ENCODE measurements around the gene CENPA. TPM values are rescaled to one million over a fixed set of nuclear protein-coding genes. Genes with fewer than 3 reads are reported as not detected.
"Not testable (repeated sequence)": the region's sequence is repeated elsewhere in the genome, so short reads cannot be mapped to it uniquely, and the experiment has no call there.

CENPA gene
- total RNA-seq, 3 donors from 2014 or later (not counting 1 experiment from before 2014, with no cell fraction given) = 0.38 to 0.52 (median 0.50) TPM

DNA sequence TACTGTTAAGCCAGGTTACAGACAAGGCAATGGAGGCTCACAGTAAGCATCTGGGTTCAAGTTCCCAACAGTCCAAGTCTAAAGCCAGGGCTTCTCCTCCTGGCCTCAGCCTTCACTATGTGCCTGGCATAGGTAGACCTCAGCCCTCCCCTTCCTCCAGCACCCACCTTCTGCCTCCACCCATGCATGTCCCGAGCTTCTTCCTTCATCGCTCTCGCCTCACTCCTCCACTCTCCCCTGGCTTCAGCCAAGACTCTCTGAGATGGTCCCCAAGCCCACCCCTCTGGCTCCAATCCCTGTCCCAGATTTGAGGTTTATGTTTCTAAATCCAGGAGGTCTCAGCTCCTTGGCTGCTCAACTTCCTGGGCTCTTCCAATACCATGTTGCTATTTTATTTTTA lies 26.9 kb downstream of the CENPA start:
- WGBS (ENCODE audit: insufficient coverage) = 93% methylated on average over 3 of the region's 3 CpGs
- no peak overlapping the region for H3K27ac ChIP-seq (ENCODE audit: low read length)
- no peak overlapping the region for H3K27ac Mint-ChIP-seq

DNA sequence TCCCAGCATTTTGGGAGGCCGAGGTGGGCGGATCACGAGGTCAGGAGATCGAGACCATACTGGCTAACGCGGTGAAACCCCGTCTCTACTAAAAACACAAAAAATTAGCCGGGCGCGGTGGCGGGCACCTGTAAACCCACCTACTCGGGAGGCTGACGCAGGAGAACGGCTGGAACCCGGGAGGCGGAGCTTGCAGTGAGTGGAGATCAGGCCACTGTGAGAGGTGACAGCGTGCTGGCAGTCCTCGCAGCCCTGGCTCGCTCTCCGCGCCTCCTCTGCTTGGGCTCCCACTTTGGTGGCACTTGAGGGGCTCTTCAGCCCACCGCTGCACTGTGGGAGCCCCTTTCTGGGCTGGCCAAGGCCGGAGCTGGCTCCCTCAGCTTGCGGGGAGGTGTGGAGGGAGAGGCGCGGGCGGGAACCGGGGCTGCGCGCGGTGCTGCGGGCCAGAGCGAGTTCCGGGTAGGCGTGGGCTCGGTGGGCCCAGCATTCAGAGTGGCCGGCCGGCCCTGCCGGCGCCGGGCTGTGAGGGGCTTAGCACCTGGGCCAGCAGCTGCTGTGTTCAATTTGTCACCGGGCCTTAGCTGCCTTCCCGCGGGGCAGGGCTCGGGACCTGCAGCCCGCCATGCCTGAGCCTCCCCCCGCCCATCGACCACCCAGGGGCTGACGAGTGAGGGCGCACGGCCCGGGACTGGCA lies 28.4 kb downstream of the CENPA start:
- H3K4me3 ChIP-seq (ENCODE audit: low read length); H3K4me1 ChIP-seq (ENCODE audit: control insufficient read depth, insufficient read depth, low read length); H3K27ac ChIP-seq (ENCODE audit: low read length); H3K27ac Mint-ChIP-seq; H3K4me1 Mint-ChIP-seq; H3K9me3 ChIP-seq (ENCODE audit: control insufficient read depth, insufficient read depth, low read length); ATAC-seq; H3K36me3 ChIP-seq (ENCODE audit: control insufficient read depth, insufficient read depth, low read length); H3K9me3 Mint-ChIP-seq; DNase-seq; intact Hi-C loops (cut with micrococcal nuclease); H3K4me3 Mint-ChIP-seq; H3K36me3 Mint-ChIP-seq; H3K27me3 ChIP-seq (ENCODE audit: control insufficient read depth, insufficient read depth, low read length): not testable (repeated sequence)
- 95% methylated on average over 52 of the region's 52 CpGs for WGBS (ENCODE audit: insufficient coverage)
- peaks cover 19 to 24% of the 10 kb centered on the region in 2 donors for H3K27me3 Mint-ChIP-seq (ENCODE audit: low read depth in 2 of 2)

More for the DNA sequence above, 26.9 kb downstream of the CENPA start:
- no peaks in the 10 kb centered on the region for H3K27me3 ChIP-seq (ENCODE audit: control insufficient read depth, insufficient read depth, low read length)
- H3K4me3 ChIP-seq (ENCODE audit: low read length) = no peak overlapping the region
- intact Hi-C loops (cut with micrococcal nuclease) = no loop called here
- no peaks in the 10 kb centered on the region for H3K9me3 ChIP-seq (ENCODE audit: control insufficient read depth, insufficient read depth, low read length)
- Mint-ChIP-seq H3K4me1 (no peaks in the 10 kb centered on the region), H3K4me3 (no peak overlapping the region), H3K36me3 (no peaks in the 10 kb centered on the region), H3K27me3 (ENCODE audit: low read depth in 2 of 2) (peaks cover 10 to 17% of the 10 kb centered on the region in 2 donors), H3K9me3 (no peaks in the 10 kb centered on the region)
- H3K36me3 ChIP-seq (ENCODE audit: control insufficient read depth, insufficient read depth, low read length) = no peaks in the 10 kb centered on the region
- TF ChIP-seq, protein P1, sequence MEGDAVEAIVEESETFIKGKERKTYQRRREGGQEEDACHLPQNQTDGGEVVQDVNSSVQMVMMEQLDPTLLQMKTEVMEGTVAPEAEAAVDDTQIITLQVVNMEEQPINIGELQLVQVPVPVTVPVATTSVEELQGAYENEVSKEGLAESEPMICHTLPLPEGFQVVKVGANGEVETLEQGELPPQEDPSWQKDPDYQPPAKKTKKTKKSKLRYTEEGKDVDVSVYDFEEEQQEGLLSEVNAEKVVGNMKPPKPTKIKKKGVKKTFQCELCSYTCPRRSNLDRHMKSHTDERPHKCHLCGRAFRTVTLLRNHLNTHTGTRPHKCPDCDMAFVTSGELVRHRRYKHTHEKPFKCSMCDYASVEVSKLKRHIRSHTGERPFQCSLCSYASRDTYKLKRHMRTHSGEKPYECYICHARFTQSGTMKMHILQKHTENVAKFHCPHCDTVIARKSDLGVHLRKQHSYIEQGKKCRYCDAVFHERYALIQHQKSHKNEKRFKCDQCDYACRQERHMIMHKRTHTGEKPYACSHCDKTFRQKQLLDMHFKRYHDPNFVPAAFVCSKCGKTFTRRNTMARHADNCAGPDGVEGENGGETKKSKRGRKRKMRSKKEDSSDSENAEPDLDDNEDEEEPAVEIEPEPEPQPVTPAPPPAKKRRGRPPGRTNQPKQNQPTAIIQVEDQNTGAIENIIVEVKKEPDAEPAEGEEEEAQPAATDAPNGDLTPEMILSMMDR (IDR thresholded peaks at IDR 0.05) = no peak
- H3K4me1 ChIP-seq (ENCODE audit: control insufficient read depth, insufficient read depth, low read length) = no peaks in the 10 kb centered on the region
- no peak for ATAC-seq
- DNase-seq = no peak

DNA sequence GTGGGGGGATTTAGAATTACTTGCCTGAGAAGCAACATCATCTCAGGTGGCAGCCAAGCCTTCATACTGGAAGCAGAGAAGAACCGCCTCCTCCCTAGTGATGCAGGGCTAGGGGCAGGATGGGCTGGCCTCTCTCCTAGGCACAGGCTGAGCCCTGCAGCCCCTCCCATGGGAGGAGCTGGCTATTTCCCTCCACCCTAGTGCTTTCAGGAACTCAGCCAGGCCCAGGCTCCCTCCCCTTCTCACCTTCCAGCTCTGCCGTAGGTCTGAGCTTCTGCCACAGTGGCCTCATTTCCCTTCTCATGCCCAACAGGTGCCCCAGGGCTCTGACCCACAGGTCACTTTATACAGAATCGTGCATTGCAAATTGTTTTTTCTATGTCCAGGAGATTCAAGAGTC lies 31.0 kb downstream of the CENPA start:
- H3K4me3 ChIP-seq (ENCODE audit: low read length) = no peak overlapping the region
- H3K4me1 ChIP-seq (ENCODE audit: control insufficient read depth, insufficient read depth, low read length) = no peaks in the 10 kb centered on the region
- Mint-ChIP-seq H3K4me1 (no peaks in the 10 kb centered on the region), H3K27ac (no peak overlapping the region), H3K36me3 (no peaks in the 10 kb centered on the region), H3K9me3 (no peaks in the 10 kb centered on the region), H3K27me3 (ENCODE audit: low read depth in 2 of 2) (peaks cover 19 to 38% of the 10 kb centered on the region in 2 donors), H3K4me3 (no peak overlapping the region)
- no peak overlapping the region for H3K27ac ChIP-seq (ENCODE audit: low read length)
- 58% methylated on average over 3 of the region's 3 CpGs for WGBS (ENCODE audit: insufficient coverage)
- intact Hi-C loops (cut with micrococcal nuclease) = no loop called here
- H3K27me3 ChIP-seq (ENCODE audit: control insufficient read depth, insufficient read depth, low read length) = no peaks in the 10 kb centered on the region
- no peaks in the 10 kb centered on the region for H3K9me3 ChIP-seq (ENCODE audit: control insufficient read depth, insufficient read depth, low read length)
- TF ChIP-seq, protein P1 (IDR thresholded peaks at IDR 0.05) = no peak
- H3K36me3 ChIP-seq (ENCODE audit: control insufficient read depth, insufficient read depth, low read length) = no peaks in the 10 kb centered on the region
- DNase-seq = no peak
- ATAC-seq = no peak

GRCh38 chr2:26818255-26818654 lies 32.4 kb downstream of the CENPA start:
- H3K27me3 Mint-ChIP-seq (ENCODE audit: low read depth in 2 of 2) = peaks cover 14 to 38% of the 10 kb centered on the region in 2 donors
- H3K4me3 Mint-ChIP-seq = no peak overlapping the region
- Histone ChIP-seq H3K27me3 (ENCODE audit: control insufficient read depth, insufficient read depth, low read length) (no peaks in the 10 kb centered on the region), H3K9me3 (ENCODE audit: control insufficient read depth, insufficient read depth, low read length) (no peaks in the 10 kb centered on the region), H3K27ac (ENCODE audit: low read length) (no peak overlapping the region), H3K36me3 (ENCODE audit: control insufficient read depth, insufficient read depth, low read length) (no peaks in the 10 kb centered on the region), H3K4me1 (ENCODE audit: control insufficient read depth, insufficient read depth, low read length) (no peaks in the 10 kb centered on the region), H3K4me3 (ENCODE audit: low read length) (no peak overlapping the region)
- H3K4me1 Mint-ChIP-seq = no peaks in the 10 kb centered on the region
- no peaks in the 10 kb centered on the region for H3K9me3 Mint-ChIP-seq
- intact Hi-C loops (cut with micrococcal nuclease) = no loop called here
- H3K36me3 Mint-ChIP-seq = no peaks in the 10 kb centered on the region
- no peak overlapping the region for H3K27ac Mint-ChIP-seq
- TF ChIP-seq, protein P1 (IDR thresholded peaks at IDR 0.05) = no peak
- 88% methylated on average over 5 of the region's 5 CpGs for WGBS (ENCODE audit: insufficient coverage)
- ATAC-seq (no peak), DNase-seq (no peak)
